Sigmoid colon (tissue), 4 donors: Measurements from ENCODE around the gene LYPD1.

Experiments used
- CTCF ChIP-seq, 4 experiments: fragments of 450-650 bp in 3 of 4; fragments of 200-600 bp in 1 of 4; IDR thresholded peaks; one replicate each; pipeline ENCODE4 v1.5.1; 2016 to 2019; ENCODE audit warnings: antibody characterized with exemption in 4 of 4, mild to moderate bottlenecking in 3 of 4, moderate library complexity in 2 of 4
- EP300 ChIP-seq, 4 donors: sonication (generic); formaldehyde crosslinking; IDR thresholded peaks; one replicate each; pipeline ENCODE4 v1.6.1; 2017; ENCODE audit warnings: antibody characterized with exemption in 4 of 4
- POLR2A ChIP-seq, 2 donors: fragments of 450-650 bp; IDR thresholded peaks; one replicate each; pipeline ENCODE4 v1.6.1; 2016; ENCODE audit warnings: antibody characterized with exemption in 2 of 2, mild to moderate bottlenecking in 2 of 2, moderate library complexity in 2 of 2
- POLR2AphosphoS5 ChIP-seq, 4 donors: sonication (generic); formaldehyde crosslinking; IDR thresholded peaks; one replicate each; pipeline ENCODE4 v1.6.1; 2017; ENCODE audit warnings: antibody characterized with exemption in 4 of 4

- TF ChIP-seq CTCF (IDR thresholded peaks at IDR 0.05) (no peak), EP300 (IDR thresholded peaks at IDR 0.05) (no peak), POLR2A (IDR thresholded peaks at IDR 0.05) (no peak), POLR2AphosphoS5 (IDR thresholded peaks at IDR 0.05) (no peak)
Observed at GRCh38 chr2:132595186-132595585, 74.8 kb downstream of the LYPD1 start.
